CD4-positive, alpha-beta T cell (primary cell): Measurements from ENCODE around the gene GLG1. TPM values are rescaled to one million over a fixed set of nuclear protein-coding genes. Genes with fewer than 3 reads are reported as not detected.
"Not testable (repeated sequence)": the region's sequence is repeated elsewhere in the genome, so short reads cannot be mapped to it uniquely, and the experiment has no call there.

Experiments
- ATAC-seq: fragments of 200-7000 bp; cut with Tn5 transposase; one replicate; pipeline ENCODE4 v1.10.0; 2022; ENCODE audit warnings: mild to moderate bottlenecking; ENCODE audit not compliant: poor library complexity
- CTCF ChIA-PET: fragments of 350-600 bp; sonication (Branson Sonifier 250); formaldehyde crosslinking; loops from one replicate; lab custom pipeline; 2021; ENCODE audit warnings: antibody characterized with exemption, inconsistent platforms; lab: Charles Lee
- POLR2A ChIA-PET: fragments of 350-600 bp; sonication (Branson Sonifier 250); formaldehyde crosslinking; loops from one replicate; lab custom pipeline; 2021; ENCODE audit warnings: antibody characterized with exemption, inconsistent platforms; lab: Charles Lee
- DNase-seq, 14 experiments: peaks; one replicate each; pipeline ENCODE4 v3.0.0-alpha.2; 2013 to 2020; ENCODE audit warnings: mixed read lengths in 2 of 14
- H3K27ac ChIP-seq, 2 donors: one replicate each; pipeline versions ENCODE4 v1.5.1 to v1.7.0; 2013; ENCODE audit warnings: low read length in 2 of 2, low read depth in 1 of 2, mild to moderate bottlenecking in 1 of 2
- H3K27me3 ChIP-seq, 2 experiments: 1 replicate in 1 of 2; 2 replicates in 1 of 2; pipeline versions ENCODE4 v1.6.1 to v1.7.0; 2013; ENCODE audit warnings: low read length in 2 of 2, control low read depth in 1 of 2, mild to moderate bottlenecking in 1 of 2, moderate library complexity in 1 of 2; ENCODE audit not compliant: insufficient read depth in 2 of 2, control insufficient read depth in 1 of 2
- H3K36me3 ChIP-seq: one replicate; pipeline ENCODE4 v1.6.1; 2013; ENCODE audit warnings: low read length, control low read depth; ENCODE audit not compliant: insufficient read depth
- H3K4me1 ChIP-seq: one replicate; pipeline ENCODE4 v1.6.1; 2013; ENCODE audit warnings: low read length, control low read depth; ENCODE audit not compliant: insufficient read depth
- H3K4me3 ChIP-seq: one replicate; pipeline ENCODE4 v1.5.1; 2013; ENCODE audit warnings: mild to moderate bottlenecking, low read length, moderate library complexity
- H3K9me3 ChIP-seq, 2 experiments: 1 replicate in 1 of 2; 2 replicates in 1 of 2; pipeline versions ENCODE4 v1.6.1 to v1.7.0; 2013; ENCODE audit warnings: low read length in 2 of 2, mild to moderate bottlenecking in 2 of 2, control low read depth in 1 of 2, moderate library complexity in 1 of 2; ENCODE audit not compliant: control insufficient read depth in 1 of 2, insufficient read depth in 1 of 2
- H3K27ac Mint-ChIP-seq: one replicate; pipeline ENCODE4 v1.8.0; 2020; ENCODE audit warnings: mixed read lengths
- H3K27me3 Mint-ChIP-seq: one replicate; pipeline ENCODE4 v1.8.0; 2021; ENCODE audit warnings: mixed read lengths
- H3K36me3 Mint-ChIP-seq: one replicate; pipeline ENCODE4 v1.8.0; 2021; ENCODE audit warnings: low read depth, mixed read lengths
- H3K4me1 Mint-ChIP-seq: one replicate; pipeline ENCODE4 v1.8.0; 2021; ENCODE audit warnings: low read depth, mixed read lengths
- H3K4me3 Mint-ChIP-seq: one replicate; pipeline ENCODE4 v1.8.0; 2020; ENCODE audit warnings: mild to moderate bottlenecking, mixed read lengths
- H3K9me3 Mint-ChIP-seq: one replicate; pipeline ENCODE4 v1.8.0; 2020; ENCODE audit warnings: mixed read lengths
- intact Hi-C, 2 experiments: fragments of 100-400 bp; cut with DNase I in 1 of 2; cut with micrococcal nuclease in 1 of 2; formaldehyde crosslinking; loops; one replicate each; pipeline versions ENCODE4 v1.15.1 to v1.9.0; 2023 to 2025; cut with DNase I, micrococcal nuclease
- polyA plus RNA-seq, 2 donors: library from polyadenylated mRNA; unstranded; fragments of 120-200 nt; gene quantifications; one replicate each; pipeline ENCODE4 v1.2.1, GENCODE V29; 2013
- total RNA-seq, 174 experiments: library from RNA in 2 of 174; stranded (reverse) in 2 of 174; gene quantifications; one replicate each; pipeline ENCODE4 v1.2.3 and lab custom pipeline; 2021 to 2026
- TF ChIP-seq, protein P1 (sequence below): fragments of 200-600 bp; IDR thresholded peaks from one replicate; pipeline ENCODE4 v1.8.0; 2022; ENCODE audit warnings: antibody characterized with exemption, mild to moderate bottlenecking

GLG1 gene
- total RNA-seq (100 to 1,000 TPM; 110 to 114 TPM), total RNA-seq (lab: John Stamatoyannopoulos, UW) (90.6 to 492 (median 300) reads per million in 172 experiments)
- 111 TPM for polyA plus RNA-seq (2013, experiment 1 of 2)
- 121 TPM for polyA plus RNA-seq (2013, experiment 2 of 2)

DNA sequence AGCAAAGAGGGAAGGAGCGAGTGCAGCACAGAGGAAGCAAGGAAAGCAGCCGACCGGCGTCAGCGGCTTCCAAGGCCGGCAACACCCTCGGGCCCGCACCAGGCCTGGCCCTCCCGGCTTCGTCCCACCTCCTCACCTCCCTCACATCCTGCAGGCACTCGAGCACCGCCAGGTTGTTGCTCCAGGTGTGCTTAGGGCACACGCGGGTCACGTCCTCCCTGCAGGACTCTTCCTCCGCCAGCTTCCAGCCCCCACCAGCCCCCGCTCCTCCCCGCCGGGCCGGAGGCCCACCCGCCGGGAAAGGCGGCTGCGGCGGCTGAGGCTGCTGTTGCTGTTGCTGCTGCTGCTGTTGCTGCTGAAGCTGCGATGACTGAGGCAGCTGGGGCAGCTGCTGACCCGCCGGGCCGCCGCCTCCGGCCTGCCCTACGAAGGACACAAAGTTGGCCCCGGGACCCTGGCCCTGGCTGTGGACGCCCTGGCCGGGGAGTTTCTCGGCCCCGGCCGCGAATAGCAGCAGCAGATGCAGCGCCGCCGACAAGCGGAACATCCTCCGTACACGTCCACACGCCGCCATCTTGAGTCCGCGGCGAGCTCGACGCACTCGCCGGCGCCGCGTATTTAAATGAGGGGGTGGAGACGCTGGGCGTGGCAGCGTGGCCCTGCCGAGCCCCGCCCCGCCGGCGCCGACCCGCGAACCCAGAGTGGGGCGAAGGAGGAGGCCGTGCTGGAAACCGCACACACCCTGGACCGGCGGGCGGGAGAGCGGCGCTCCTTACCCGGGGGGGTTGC, at the start of gene GLG1:
GLG1 (minus strand) TSS at position 594 of the 789 bp plus-strand sequence; CDS start at position 574, 20 bp downstream.
- peak within 1 kb of the TSS; percentile 85 to 91 for H3K27ac ChIP-seq
- H3K4me1 Mint-ChIP-seq: peaks cover 62% of the 10 kb centered on the region
- peak; percentile 82 to 96 (median 88) for DNase-seq
- peak within 1 kb of the TSS; percentile 92 for H3K4me3 ChIP-seq
- H3K36me3 Mint-ChIP-seq: peaks cover 19% of the 10 kb centered on the region
- no peaks in the 10 kb centered on the region for H3K36me3 ChIP-seq
- no peaks in the 10 kb centered on the region for H3K27me3 Mint-ChIP-seq
- peak; percentile 88 for ATAC-seq
- no peaks in the 10 kb centered on the region for H3K27me3 ChIP-seq
- POLR2A ChIA-PET: interaction anchor here (0.7 to 2.5 kb wide), 27 partner anchors 10 to 310 kb away, joined by 3 to 24 read pairs (median 4); partner anchors contain the start of genes MLKL, PSMD7 and RFWD3
- TF ChIP-seq, protein P1, sequence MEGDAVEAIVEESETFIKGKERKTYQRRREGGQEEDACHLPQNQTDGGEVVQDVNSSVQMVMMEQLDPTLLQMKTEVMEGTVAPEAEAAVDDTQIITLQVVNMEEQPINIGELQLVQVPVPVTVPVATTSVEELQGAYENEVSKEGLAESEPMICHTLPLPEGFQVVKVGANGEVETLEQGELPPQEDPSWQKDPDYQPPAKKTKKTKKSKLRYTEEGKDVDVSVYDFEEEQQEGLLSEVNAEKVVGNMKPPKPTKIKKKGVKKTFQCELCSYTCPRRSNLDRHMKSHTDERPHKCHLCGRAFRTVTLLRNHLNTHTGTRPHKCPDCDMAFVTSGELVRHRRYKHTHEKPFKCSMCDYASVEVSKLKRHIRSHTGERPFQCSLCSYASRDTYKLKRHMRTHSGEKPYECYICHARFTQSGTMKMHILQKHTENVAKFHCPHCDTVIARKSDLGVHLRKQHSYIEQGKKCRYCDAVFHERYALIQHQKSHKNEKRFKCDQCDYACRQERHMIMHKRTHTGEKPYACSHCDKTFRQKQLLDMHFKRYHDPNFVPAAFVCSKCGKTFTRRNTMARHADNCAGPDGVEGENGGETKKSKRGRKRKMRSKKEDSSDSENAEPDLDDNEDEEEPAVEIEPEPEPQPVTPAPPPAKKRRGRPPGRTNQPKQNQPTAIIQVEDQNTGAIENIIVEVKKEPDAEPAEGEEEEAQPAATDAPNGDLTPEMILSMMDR: no peak
- H3K9me3 Mint-ChIP-seq: no peaks in the 10 kb centered on the region
- H3K4me1 ChIP-seq: peaks cover 62% of the 10 kb centered on the region
- intact Hi-C loops: loop anchor here (1.0 to 10.0 kb wide), 7 partner anchors 38 to 1942 kb away; partner anchors contain the start of genes PSMD7 (in 2 of the 2) and RFWD3 (in 2 of the 2)
- peak within 1 kb of the TSS; percentile 95 for H3K4me3 Mint-ChIP-seq
- CTCF ChIA-PET: interaction anchor here (0.6 to 2.4 kb wide), 2 partner anchors 29 to 60 kb away, joined by 5 to 9 read pairs; no protein-coding TSS in a partner anchor
- H3K27ac Mint-ChIP-seq: peak within 1 kb of the TSS; percentile 95
- no peaks in the 10 kb centered on the region for H3K9me3 ChIP-seq

DNA sequence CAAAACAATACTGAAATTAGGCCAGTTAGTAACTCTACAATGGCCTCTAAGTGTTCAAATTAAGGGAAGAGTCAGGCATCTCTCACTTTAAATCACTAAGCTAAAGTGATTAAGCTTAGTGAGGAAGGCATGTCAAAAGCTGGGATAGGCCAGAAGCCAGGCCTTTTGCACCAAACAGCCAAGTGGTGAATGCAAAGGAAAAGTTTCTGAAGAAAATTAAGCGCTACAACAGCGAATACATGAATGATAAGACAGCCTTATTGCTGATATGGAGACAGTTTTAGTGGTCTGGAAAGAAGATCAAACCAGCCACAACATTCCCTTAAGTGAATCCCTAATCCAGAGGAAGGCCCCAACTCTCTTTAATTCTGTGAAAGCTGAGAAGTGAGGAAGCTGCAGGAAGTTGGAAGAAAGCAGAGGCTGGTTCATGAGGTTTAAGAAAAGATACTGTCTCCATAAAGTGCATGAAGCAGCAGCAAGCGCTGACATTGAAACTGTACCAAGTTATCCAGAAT, 47.7 kb upstream of the GLG1 start:
- Histone ChIP-seq H3K9me3 (no peaks in the 10 kb centered on the region), H3K27me3 (no peaks in the 10 kb centered on the region), H3K27ac (no peak overlapping the region), H3K4me1 (peaks cover 45% of the 10 kb centered on the region), H3K4me3 (no peak overlapping the region), H3K36me3 (peaks cover 77% of the 10 kb centered on the region)
- H3K27ac Mint-ChIP-seq: peak overlapping the region; percentile 66
- peaks cover 83% of the 10 kb centered on the region for H3K36me3 Mint-ChIP-seq
- ChIA-PET CTCF (no interaction called here), POLR2A (no interaction called here)
- H3K9me3 Mint-ChIP-seq: no peaks in the 10 kb centered on the region
- ATAC-seq: no peak
- no peaks in the 10 kb centered on the region for H3K27me3 Mint-ChIP-seq
- no peak for DNase-seq
- peaks cover 71% of the 10 kb centered on the region for H3K4me1 Mint-ChIP-seq
- intact Hi-C loops: no loop called here
- TF ChIP-seq, protein P1: no peak
- no peak overlapping the region for H3K4me3 Mint-ChIP-seq

DNA sequence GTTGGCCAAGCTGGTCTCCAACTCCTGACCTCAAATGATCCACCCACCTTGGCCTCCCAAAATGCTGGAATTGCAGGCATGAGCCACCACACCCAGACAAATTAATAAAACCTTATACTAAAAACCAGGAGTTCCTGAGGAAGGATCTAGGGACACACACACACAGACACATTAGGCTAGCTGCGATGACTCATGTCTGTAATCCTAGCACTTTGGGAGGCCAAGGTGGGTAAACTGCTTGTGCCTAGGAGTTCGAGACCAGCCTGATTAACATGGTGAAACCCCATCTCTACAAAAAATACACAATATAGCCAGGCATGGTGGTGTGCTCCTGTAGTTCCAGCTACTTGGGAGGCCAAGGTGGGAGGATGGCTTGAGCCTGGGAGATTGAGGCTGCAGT, 46.0 kb upstream of the GLG1 start:
- CTCF ChIA-PET: interaction anchor here (0.9 kb wide), 1 partner anchor 26 kb away, joined by 3 read pairs; no protein-coding TSS in a partner anchor
- H3K36me3 ChIP-seq: peaks cover 75% of the 10 kb centered on the region

More for the DNA sequence above, 46.0 kb upstream of the GLG1 start:
- H3K27ac Mint-ChIP-seq, DNase-seq, H3K4me3 ChIP-seq, H3K4me3 Mint-ChIP-seq, H3K27ac ChIP-seq, H3K9me3 ChIP-seq, H3K9me3 Mint-ChIP-seq, H3K27me3 ChIP-seq, intact Hi-C loops, ATAC-seq, H3K27me3 Mint-ChIP-seq: not testable (repeated sequence)
- H3K4me1 ChIP-seq: peaks cover 29% of the 10 kb centered on the region
- Mint-ChIP-seq H3K36me3 (peaks cover 81% of the 10 kb centered on the region), H3K4me1 (peaks cover 54% of the 10 kb centered on the region)
- POLR2A ChIA-PET: interaction anchor here (1.7 kb wide), 1 partner anchor 14 kb away, joined by 6 read pairs; the partner anchor contains the start of gene RFWD3
